ENCODE results near the gene CCS.

CCS gene

DNA sequence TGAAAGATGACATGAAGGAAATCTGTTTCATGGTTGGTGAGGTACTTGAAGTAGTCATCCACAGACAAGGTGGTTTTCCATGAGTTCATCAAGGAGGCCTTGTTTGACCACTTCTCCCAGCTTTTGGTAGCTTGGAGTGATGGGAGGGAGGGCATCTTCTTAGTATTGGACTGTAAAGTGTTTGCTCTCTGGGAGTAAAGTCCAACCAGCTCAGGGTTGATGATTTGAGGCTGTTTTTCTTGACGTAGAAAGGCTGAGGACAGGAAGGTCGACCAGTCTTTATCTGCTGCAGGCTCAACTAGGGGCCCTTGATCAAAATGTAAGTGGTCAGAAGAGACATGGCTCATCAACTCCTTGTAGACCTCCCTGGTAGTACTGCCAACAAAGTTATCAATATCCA lies 1.8 kb upstream of the CCS start:
- no peak for DNase-seq (ENCODE audit: extremely low spot score)
- POLR2A ChIA-PET = interaction anchor here (1.9 to 8.6 kb wide), 3 partner anchors 26 to 87 kb away, joined by 5 to 61 read pairs (median 19); partner anchors contain the start of genes RBM14, RBM4 and RBM4B
- CTCF ChIA-PET = interaction anchor here (0.6 to 2.1 kb wide), 3 partner anchors 10 to 455 kb away, joined by 3 to 8 read pairs (median 4); partner anchors contain the start of gene RBM4B
- TF ChIP-seq FOXM1 (IDR thresholded peaks at IDR 0.05; ENCODE audit: borderline replicate concordance) (no peak), ZNF384 (IDR thresholded peaks at IDR 0.05) (no peak), CTBP1 (IDR thresholded peaks at IDR 0.05; ENCODE audit: borderline replicate concordance) (no peak), FOXA1 (IDR thresholded peaks at IDR 0.05) (no peak)

DNA sequence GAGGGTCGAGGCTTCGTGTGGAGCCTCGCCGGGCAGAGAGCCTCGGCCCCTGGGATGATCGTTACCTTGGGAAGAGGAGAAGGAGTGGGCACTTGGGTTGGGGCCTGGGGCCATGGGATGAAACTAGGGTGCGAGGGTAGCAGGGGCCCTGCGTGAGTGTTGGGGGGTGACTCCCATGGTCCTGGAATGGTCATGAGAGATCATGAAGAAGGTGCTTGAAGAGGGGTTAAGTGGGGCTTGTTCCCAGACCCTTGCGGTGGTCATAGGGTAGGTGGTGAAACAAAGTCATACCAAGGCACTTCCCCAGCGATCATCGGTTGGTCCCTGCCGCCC lies 284 bp downstream of the CCS start:
- POLR2A ChIA-PET = interaction anchor here (0.6 to 8.6 kb wide), 5 partner anchors 18 to 85 kb away, joined by 3 to 61 read pairs (median 19); partner anchors contain the start of genes RBM14, RBM4 and RBM4B
- TF ChIP-seq ZNF384 (IDR thresholded peaks at IDR 0.05) = no peak
- no peak for TF ChIP-seq SP1 (IDR thresholded peaks at IDR 0.05)
- TF ChIP-seq LEF1 (IDR thresholded peaks at IDR 0.05; ENCODE audit: borderline replicate concordance) = no peak
- no peak for TF ChIP-seq FOXK2 (IDR thresholded peaks at IDR 0.05)
- no peak for TF ChIP-seq FOXM1 (IDR thresholded peaks at IDR 0.05; ENCODE audit: borderline replicate concordance)
- no peak for TF ChIP-seq ARNT (IDR thresholded peaks at IDR 0.05)

DNA sequence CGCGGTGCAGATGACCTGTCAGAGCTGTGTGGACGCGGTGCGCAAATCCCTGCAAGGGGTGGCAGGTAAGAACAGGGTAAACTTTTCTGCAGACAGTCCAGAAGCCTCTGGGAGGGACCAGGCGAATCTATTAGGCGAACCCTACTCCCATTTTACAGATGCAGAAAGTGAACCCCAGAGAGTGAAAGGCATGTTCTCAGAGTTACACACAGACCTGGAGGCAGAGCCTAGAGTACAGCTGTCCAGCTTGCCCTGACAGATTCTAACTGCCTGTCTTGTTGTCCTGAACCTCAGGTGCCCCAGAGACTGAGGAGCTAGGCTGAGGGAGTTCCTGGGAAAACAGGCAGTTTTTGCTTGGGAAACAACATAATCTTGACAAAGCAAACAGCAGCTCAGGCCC lies 665 bp downstream of the CCS start:
- TF ChIP-seq L3MBTL2 (conservative IDR thresholded peaks at IDR 0.05) (no peak), SUZ12 (IDR thresholded peaks at IDR 0.05) (no peak), ELF4 (IDR thresholded peaks at IDR 0.05) (no peak), FOXK2 (IDR thresholded peaks at IDR 0.05) (no peak), ZNF384 (IDR thresholded peaks at IDR 0.05) (no peak), HDGF (IDR thresholded peaks at IDR 0.05; ENCODE audit: borderline replicate concordance) (no peak), SP1 (IDR thresholded peaks at IDR 0.05) (no peak), FOXM1 (IDR thresholded peaks at IDR 0.05; ENCODE audit: borderline replicate concordance) (no peak), BHLHE40 (IDR thresholded peaks at IDR 0.05; ENCODE audit: borderline replicate concordance) (no peak), LEF1 (IDR thresholded peaks at IDR 0.05; ENCODE audit: borderline replicate concordance) (no peak), TARDBP (IDR thresholded peaks at IDR 0.05) (no peak), NFRKB (IDR thresholded peaks at IDR 0.05) (no peak), ARNT (IDR thresholded peaks at IDR 0.05) (no peak), CTBP1 (IDR thresholded peaks at IDR 0.05; ENCODE audit: borderline replicate concordance) (no peak), FOXA1 (IDR thresholded peaks at IDR 0.05) (no peak)
- TF ChIP-seq, protein P1, sequence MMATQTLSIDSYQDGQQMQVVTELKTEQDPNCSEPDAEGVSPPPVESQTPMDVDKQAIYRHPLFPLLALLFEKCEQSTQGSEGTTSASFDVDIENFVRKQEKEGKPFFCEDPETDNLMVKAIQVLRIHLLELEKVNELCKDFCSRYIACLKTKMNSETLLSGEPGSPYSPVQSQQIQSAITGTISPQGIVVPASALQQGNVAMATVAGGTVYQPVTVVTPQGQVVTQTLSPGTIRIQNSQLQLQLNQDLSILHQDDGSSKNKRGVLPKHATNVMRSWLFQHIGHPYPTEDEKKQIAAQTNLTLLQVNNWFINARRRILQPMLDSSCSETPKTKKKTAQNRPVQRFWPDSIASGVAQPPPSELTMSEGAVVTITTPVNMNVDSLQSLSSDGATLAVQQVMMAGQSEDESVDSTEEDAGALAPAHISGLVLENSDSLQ (IDR thresholded peaks at IDR 0.05) = no peak
- POLR2A ChIA-PET = interaction anchor here (0.6 to 8.6 kb wide), 3 partner anchors 18 to 45 kb away, joined by 3 to 61 read pairs (median 20); partner anchors contain the start of genes RBM14 and RBM4
- CTCF ChIA-PET = interaction anchor here (0.5 to 0.9 kb wide), 3 partner anchors 14 to 65 kb away, joined by 3 read pairs; no protein-coding TSS in a partner anchor

More for the DNA sequence above, 284 bp downstream of the CCS start:
- DNase-seq (ENCODE audit: extremely low spot score) = no peak
- CTCF ChIA-PET = interaction anchor here (0.7 to 2.1 kb wide), 4 partner anchors 12 to 24 kb away, joined by 3 to 8 read pairs (median 4); partner anchors contain the start of gene RBM14

DNA sequence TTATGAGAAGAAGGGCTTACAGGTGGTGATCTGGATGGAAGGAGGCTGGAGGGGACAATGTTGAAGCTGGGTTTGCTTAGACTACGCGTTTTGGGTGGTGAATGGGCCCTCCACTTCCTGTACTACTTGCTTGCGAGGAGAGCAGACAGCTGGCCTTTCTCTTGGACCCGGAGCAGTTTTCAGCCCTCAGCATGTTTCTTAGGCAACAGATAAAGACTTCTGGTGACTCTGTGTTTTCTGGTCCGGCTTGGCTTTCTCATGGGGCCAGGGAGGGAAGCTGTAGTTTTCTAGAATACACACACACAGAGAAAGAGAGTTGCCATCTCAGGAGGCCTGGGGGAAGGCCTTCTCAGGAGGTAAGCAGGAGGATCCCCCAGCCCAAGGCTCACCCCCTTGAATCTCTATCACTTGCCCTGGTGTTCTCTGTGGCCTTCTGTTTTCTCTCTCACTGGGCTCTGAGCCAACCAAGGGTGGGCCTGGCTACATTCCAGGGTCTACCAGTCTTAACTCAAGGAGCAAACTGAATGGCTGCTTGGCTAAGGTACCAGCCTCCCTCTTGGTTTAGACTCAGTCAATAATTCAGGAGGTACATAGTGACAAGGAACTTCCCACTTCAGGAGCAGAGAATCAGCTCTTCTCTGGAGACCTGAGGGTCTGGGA lies 2.4 kb downstream of the CCS start:
- DNase-seq (ENCODE audit: extremely low spot score) = no peak
- CTCF ChIA-PET = no interaction called here
- TF ChIP-seq CTBP1 (IDR thresholded peaks at IDR 0.05; ENCODE audit: borderline replicate concordance) = no peak
- no peak for TF ChIP-seq L3MBTL2 (conservative IDR thresholded peaks at IDR 0.05)
- TF ChIP-seq SP1 (IDR thresholded peaks at IDR 0.05) = no peak
- no peak for TF ChIP-seq NFRKB (IDR thresholded peaks at IDR 0.05)
- TF ChIP-seq HDGF (IDR thresholded peaks at IDR 0.05; ENCODE audit: borderline replicate concordance) = no peak
- POLR2A ChIA-PET = interaction anchor here (1.2 to 8.6 kb wide), 3 partner anchors 18 to 43 kb away, joined by 3 to 61 read pairs (median 5); partner anchors contain the start of genes RBM14 and RBM4

More for the DNA sequence above, 665 bp downstream of the CCS start:
- no peak for DNase-seq (ENCODE audit: extremely low spot score)

- TF ChIP-seq NFRKB (IDR thresholded peaks at IDR 0.05) = no peak
- TF ChIP-seq ELF4 (IDR thresholded peaks at IDR 0.05) = no peak
- TF ChIP-seq ZNF384 (IDR thresholded peaks at IDR 0.05) = no peak
- no peak for TF ChIP-seq FOXM1 (IDR thresholded peaks at IDR 0.05; ENCODE audit: borderline replicate concordance)
- no peak for TF ChIP-seq FOXA1 (IDR thresholded peaks at IDR 0.05)
- no peak for TF ChIP-seq FOXK2 (IDR thresholded peaks at IDR 0.05)
- no peak for TF ChIP-seq TARDBP (IDR thresholded peaks at IDR 0.05)
- TF ChIP-seq, protein P1 (IDR thresholded peaks at IDR 0.05) = no peak
- no peak for TF ChIP-seq L3MBTL2 (conservative IDR thresholded peaks at IDR 0.05)
- TF ChIP-seq LEF1 (IDR thresholded peaks at IDR 0.05; ENCODE audit: borderline replicate concordance) = no peak
- no peak for TF ChIP-seq SP1 (IDR thresholded peaks at IDR 0.05)
- TF ChIP-seq HDGF (IDR thresholded peaks at IDR 0.05; ENCODE audit: borderline replicate concordance) = no peak
- no peak for DNase-seq (ENCODE audit: extremely low spot score)
- CTCF ChIA-PET = no interaction called here
- POLR2A ChIA-PET = interaction anchor here (2.4 kb wide), 1 partner anchor 17 kb away, joined by 8 read pairs; the partner anchor contains the start of gene RBM14
These were observed 6.0 kb downstream of the CCS start for GRCh38 chr11:66598993-66599392.

DNA sequence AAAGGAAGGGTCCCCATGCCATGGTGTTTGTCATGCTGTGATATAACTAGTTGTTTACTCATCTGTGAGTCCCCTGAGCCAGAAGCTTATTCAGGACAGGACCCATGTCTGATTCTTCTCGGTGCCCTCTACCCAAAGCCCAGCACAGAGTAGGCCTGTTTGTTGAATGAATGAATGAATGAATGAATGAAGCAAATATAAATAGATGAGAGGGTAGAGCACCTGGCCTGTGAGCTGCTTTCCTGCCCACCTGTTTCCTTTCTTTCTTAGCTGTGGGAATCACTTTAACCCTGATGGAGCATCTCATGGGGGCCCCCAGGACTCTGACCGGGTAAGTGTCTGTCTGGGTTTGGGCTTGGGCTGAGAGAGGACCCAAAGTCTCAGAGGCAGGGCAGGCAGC lies 7.2 kb downstream of the CCS start:
- TF ChIP-seq, protein P1 (IDR thresholded peaks at IDR 0.05) = no peak
- TF ChIP-seq ELF4 (IDR thresholded peaks at IDR 0.05) = no peak
- TF ChIP-seq ARNT (IDR thresholded peaks at IDR 0.05) = no peak
- TF ChIP-seq ZNF384 (IDR thresholded peaks at IDR 0.05) = no peak
- no peak for TF ChIP-seq NFRKB (IDR thresholded peaks at IDR 0.05)
- no peak for TF ChIP-seq TARDBP (IDR thresholded peaks at IDR 0.05)
- TF ChIP-seq LEF1 (IDR thresholded peaks at IDR 0.05; ENCODE audit: borderline replicate concordance) = no peak
- TF ChIP-seq FOXM1 (IDR thresholded peaks at IDR 0.05; ENCODE audit: borderline replicate concordance) = no peak
- TF ChIP-seq BHLHE40 (IDR thresholded peaks at IDR 0.05; ENCODE audit: borderline replicate concordance) = no peak
- no peak for TF ChIP-seq FOXK2 (IDR thresholded peaks at IDR 0.05)
- TF ChIP-seq CTBP1 (IDR thresholded peaks at IDR 0.05; ENCODE audit: borderline replicate concordance) = no peak
- no peak for TF ChIP-seq SUZ12 (IDR thresholded peaks at IDR 0.05)
- TF ChIP-seq SP1 (IDR thresholded peaks at IDR 0.05) = no peak
- CTCF ChIA-PET = interaction anchor here (0.8 kb wide), 1 partner anchor 8 kb away, joined by 3 read pairs; no protein-coding TSS in a partner anchor
- no peak for DNase-seq (ENCODE audit: extremely low spot score)
- POLR2A ChIA-PET = interaction anchor here (0.7 to 2.4 kb wide), 3 partner anchors 16 to 78 kb away, joined by 3 to 8 read pairs (median 3); partner anchors contain the start of genes RBM14 and RBM4B
